SK-MEL-5 (cell line): ENCODE data around the gene INPP4B. TPM values are rescaled to one million over a fixed set of nuclear protein-coding genes. Genes with fewer than 3 reads are reported as not detected.
"Not testable (repeated sequence)": the region's sequence is repeated elsewhere in the genome, so short reads cannot be mapped to it uniquely, and the experiment has no call there.

Experiments
- DNase-seq: peaks from one replicate; pipeline ENCODE4 v3.0.0-alpha.2; 2016; ENCODE audit warnings: low read depth, low spot score
- in situ Hi-C: cut with HindIII; loops from 2 replicates; pipeline ENCODE4 v1.10.0; 2016; ENCODE audit warnings: low sequenced_read_pairs, high pct_unique_total_duplicates, low pct_unique_long_range_greater_than_20kb
- total RNA-seq: library from RNA; depleted of rRNA; stranded (reverse); fragments of >200 nt; shearing (Covaris generic); gene quantifications from 2 replicates; pipeline ENCODE4 v1.2.3, GENCODE V29; 2014

The INPP4B gene
- total RNA-seq, 1 experiment from 2014 or later = 161 TPM

DNA sequence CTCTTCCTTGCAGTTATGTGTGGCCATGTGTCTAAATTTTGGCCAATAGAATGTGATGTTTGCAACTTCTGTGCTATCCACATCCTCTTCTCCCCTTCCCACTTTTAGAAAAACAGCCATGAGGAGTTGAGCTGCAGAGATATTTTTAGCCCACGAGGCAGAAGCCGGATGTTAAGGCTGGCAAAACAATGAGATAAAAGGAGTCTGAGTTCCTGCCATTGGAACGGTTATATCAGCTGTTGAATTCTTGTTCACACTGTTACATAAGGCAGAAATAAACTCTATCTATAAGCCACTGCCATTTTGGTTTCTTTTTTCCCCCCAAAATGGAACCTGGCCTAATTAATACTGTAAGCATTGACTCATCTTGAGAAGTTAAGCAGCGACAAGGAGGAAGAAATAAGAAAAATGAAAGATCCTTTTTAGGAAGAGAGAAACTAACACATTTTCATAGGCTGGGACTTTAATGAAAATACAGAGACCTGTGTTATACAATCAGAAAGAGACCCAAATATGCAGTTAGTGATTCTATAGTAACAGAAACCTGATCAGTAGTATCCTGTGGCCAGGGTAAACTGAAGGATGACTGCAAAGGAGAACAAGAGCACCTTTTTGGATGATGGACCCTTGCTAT, 200.5 kb downstream of the INPP4B start:
- DNase-seq = peak; percentile 4
- in situ Hi-C loops = no loop called here

DNA sequence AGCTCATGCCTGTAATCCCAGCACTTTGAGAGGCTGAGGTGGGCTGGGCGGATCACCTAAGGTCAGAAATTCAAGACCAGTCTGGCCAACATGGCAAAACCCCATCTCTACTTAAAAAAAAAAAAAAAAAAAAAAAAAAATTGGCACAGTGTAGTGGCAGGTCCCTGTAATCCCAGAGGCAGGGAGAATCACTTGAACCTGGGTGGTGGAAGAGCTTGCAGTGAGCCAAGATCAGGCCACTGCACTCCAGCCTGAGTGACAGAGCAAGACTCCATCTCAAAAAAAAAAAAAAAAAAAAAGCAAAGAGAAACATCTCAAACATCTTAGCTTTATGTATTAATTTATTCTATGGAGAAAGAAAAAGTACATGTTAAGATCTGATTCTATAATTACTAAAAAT, 201.5 kb downstream of the INPP4B start:
- DNase-seq, in situ Hi-C loops: not testable (repeated sequence)

DNA sequence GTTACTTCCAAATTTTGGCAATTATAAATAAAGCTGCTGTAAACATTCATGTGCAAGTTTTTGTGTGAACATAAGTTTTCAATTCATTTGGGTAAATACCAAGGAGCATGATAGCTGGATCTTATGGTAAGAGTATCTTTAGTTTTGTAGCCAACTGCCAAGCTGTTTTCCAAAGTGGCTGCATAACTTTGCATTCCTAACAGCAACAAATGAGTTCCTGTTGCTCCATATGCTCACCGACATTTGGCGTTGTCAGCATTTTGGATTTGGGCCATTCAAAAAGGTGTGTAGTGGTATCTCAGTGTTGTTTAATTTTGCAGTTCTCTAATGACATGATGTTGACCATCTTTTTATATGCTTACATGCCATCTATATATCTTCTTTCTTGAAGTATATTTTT, 208.5 kb downstream of the INPP4B start:
- in situ Hi-C loops = no loop called here
- no peak for DNase-seq

DNA sequence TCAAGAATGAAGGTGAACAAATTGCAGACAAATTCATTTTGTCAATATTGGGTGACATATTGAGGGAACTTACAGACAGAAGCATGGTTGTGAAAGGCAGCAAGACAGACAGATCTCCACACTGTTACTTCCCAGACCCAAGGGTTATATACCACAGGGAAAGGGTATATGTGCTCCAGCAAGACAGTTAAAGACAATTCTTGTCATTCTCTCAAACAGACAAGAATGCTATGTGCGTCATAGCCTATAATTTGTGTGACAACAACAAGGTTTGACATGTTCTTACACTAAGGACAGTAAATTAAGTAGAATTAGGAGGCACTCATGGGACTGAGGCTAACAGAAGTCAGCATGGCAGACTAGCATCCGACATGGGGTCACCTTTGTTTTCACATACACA, 214.3 kb downstream of the INPP4B start:
- DNase-seq = peak; percentile 83
- in situ Hi-C loops = no loop called here

DNA sequence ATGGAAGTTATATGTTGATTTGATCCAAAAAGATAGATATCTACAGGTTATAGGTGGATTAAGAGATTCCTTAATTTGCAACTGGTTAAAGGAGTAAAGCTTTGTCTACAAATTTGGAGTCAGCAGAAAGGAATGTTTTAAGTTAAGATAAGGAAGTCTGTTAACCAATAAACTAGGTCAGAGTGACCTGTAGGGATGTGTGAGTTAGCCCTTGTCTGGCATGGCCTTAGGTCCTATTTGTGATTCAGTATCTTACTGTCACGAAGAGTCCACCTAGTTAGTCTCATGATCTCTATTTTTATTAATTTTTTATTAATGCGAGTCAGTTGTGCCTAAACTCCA, 230.8 kb downstream of the INPP4B start:
- in situ Hi-C loops = no loop called here
- no peak for DNase-seq

DNA sequence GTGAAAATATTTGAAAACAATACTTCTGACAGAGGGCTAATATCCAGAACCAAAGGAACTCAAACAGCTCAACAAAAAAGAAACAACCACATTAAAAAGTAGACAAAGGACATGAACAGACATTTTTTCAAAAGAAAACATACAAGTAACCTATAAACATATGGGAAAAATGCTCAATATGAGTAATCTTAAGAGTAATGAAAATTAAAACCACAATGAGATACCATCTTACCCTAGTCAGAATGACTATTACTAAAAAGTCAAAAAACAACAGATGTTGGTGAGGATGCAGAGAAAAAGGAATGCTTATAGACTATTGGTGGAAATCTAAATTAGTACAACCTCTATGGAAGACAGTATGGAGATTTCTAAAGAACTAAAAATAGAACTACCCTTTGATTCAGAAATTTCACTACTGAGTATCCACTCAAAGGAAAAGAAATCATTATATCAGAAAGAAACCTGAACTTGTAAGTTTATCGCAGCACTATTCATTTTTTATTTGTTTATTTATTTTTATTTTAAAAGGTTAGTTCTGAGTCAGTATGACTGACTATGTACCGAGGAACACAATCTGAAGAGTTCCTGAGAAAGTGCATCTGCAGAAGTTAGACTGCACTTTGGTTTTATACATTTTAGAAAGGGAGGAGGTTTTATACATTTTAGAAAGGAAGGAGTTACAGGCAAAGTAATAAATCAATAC, 231.3 kb downstream of the INPP4B start:
- no peak for DNase-seq
- in situ Hi-C loops = no loop called here

DNA sequence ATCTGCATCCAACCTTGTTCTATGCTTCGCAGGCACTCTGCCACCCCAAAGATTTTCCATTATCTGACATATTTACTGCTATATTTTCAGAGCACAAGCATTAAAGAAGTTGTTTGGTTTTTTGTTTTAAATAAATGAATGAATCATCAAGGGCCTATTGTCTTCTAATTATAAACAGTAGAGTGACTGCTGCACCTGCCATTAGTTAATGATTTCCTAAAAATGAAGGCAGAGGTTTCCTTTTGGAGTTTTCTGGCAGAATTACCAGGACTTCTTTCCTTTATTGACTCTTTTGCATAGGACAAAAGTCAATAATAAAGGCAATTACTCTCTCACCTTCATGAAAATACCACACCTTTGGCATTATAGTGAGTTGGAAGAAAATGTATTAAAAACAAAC, 238.1 kb downstream of the INPP4B start:
- DNase-seq = no peak
- in situ Hi-C loops = no loop called here

DNA sequence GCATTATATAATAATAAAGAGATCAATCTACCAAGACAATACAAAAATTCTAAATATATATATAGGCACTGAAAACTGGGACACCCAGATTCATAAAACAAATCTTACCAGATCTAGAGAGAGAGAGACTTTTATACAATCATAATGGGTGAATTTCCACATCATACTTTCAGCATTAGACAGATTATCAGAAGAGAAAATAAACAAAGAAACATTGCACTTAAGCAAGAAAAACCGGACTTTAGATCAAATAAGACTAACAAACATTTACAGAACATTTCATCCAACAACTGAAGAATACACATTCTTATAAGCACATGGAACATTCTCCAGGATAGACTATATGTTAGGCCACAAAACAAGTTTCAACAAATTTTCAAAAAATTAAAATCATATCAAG, 245.1 kb downstream of the INPP4B start:
- in situ Hi-C loops = no loop called here

DNA sequence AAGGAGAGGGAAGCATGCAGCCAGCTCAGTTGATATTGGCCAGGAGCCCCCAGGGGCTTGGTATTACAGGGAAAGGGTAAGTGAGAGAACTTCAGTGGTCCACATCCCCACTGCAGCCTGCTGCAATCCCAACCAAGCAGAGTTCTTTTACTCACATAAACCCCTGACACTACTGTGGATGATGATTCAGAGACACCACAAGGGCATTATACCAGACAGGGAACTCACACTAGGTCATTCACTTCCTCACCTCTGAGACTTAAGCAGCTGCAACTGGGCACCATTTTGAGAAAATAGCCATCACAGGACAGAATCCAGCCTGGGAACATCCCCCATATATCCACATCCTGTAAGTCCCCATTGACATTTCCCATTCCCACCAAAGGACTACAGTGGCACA, 248.0 kb downstream of the INPP4B start:
- in situ Hi-C loops = no loop called here
- no peak for DNase-seq

More for the DNA sequence above, 245.1 kb downstream of the INPP4B start:
- no peak for DNase-seq

DNA sequence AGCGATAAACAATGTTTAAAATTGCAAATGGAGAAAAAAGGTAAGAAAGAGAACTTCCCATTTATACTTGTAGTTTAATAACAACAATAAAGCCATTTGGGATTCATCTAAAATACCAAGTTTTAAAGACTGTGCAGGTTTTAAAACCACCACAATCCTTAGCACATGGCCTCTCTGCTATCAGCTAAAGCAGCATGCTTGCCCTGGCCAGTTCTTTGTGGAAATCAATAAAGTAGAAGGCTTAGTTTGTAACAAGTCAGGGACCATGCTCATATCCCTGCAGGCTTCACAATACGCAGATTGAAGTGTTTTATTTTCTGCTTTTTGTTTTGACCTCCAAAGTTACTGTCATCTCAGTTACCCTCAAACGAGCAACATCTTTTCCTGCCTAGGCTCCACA, 249.5 kb downstream of the INPP4B start:
- DNase-seq = no peak
- in situ Hi-C loops = no loop called here

DNA sequence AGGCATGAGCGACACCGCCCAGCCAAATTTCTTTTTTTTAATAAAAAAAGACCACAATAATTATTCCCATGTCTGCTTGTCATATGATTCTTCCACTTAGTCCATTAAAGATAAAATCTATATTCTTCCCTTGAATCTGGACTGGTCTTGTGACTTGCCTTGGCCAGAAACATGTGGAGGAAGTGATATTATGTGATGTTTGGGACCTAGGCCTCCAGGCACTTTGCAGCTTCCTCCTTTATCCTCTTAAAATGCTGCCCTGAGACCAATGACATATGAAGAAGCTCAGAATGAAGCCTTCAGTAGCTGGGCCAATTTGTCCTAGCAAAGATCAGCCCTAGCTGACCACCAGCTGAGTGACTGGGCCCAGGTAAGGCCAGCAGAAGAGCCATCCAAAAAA, 250.0 kb downstream of the INPP4B start:
- in situ Hi-C loops = no loop called here
- DNase-seq = peak; percentile 22

DNA sequence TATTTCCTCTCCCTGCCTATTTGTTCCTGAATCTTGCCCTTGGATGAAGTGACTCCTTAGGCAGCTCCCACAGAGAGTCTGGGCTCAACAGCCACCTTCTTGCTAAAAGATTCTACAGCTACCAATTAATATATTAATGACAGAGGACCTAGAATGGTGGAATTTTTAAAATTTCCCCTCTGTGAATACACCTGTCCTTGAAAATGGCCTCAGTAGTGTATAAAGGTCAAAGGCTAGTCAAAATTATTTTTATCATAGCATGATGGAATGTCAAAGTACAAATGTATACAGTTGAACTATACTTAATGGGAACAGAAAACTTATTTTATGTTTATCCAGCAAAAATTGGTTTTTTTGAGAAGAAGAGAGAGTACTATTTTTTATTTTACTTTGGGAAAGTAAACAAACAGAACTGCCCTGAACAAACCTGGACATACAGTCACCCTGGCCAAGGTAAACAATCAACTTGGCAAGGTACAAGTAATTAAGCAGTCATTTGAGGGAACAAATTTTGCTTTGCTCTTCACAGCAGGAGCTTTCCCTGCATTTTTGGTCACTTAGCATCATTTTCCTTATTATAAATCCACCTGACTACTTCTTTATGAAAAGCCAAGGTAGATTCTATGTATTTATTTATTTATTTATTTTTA, 250.8 kb downstream of the INPP4B start:
- DNase-seq = no peak
- in situ Hi-C loops = no loop called here

DNA sequence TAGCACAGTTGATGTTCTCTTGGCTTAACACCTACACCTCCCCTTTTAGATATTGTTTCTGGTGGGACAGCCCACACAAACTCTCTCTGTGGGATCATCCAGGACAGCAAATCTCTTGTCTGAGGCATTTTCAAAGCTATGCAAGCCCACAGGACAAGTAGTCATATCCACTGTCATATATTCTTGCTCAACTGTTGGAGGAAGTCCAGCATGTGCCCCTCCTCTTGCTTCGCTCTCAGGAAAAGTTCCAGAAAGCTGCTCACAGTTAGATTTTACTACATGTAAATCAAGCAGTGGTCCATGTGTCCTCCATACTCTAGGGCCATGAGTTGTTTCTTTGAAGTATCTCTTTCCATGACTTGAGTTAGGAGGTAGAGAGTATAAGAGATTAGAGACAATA, 260.7 kb downstream of the INPP4B start:
- DNase-seq = no peak
- in situ Hi-C loops = no loop called here

DNA sequence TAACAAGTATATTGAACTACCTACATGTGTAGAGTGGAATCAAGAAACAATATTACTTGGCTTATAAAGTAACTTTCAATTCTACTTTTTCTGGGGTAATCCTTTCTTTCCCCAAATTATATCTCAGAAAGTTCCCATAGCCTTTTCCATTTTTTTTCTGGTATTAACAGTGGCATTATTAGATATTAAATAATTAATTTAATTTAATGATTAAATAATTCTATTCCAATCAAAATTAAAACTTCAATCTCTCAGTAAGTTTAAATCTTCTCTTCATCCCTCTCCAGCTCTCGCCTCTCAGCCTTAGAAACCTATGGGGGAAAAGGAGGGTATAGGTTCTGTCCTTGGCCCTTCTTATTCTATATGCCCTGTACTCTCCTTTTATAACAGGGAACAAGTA, 262.4 kb downstream of the INPP4B start:
- in situ Hi-C loops = no loop called here
- DNase-seq = no peak

DNA sequence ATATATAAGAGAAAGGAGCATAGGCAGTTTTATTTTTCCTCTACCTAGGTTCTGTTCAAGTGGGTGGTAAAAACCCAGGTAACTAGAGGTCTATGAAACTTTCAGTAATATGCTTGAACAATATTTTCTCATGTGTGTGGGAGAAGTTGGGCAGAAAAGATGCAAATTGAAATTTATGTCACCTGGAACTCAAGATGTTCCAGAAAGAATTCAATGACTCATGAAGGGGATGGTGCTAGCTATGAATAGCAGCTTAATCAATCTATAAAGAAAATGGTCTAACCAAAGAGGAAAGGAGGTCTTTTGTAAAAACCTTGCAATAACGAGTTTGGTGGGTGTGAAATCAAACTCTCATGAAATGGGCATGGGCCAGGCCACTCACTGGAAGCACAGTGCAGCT, 263.8 kb downstream of the INPP4B start:
- no peak for DNase-seq
- in situ Hi-C loops = no loop called here

DNA sequence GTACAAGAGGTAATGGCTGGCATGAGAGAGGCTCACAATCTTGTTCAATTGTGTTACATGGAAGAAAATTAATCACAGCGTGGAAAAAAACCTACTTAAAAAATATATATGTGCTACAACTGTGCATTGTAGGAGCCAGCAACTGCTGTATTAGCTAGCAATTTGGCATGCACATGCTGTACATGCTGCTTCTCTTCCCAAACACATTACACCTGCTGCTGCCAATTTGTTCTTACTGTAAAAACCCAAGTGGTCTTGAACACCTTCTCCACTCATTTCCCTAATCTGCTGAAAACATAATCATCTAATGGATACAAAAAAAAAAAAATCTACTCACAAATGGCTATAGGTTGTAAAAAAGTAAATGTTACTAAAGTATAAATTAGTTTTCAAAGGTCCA, 264.2 kb downstream of the INPP4B start:
- no peak for DNase-seq
- in situ Hi-C loops = no loop called here

DNA sequence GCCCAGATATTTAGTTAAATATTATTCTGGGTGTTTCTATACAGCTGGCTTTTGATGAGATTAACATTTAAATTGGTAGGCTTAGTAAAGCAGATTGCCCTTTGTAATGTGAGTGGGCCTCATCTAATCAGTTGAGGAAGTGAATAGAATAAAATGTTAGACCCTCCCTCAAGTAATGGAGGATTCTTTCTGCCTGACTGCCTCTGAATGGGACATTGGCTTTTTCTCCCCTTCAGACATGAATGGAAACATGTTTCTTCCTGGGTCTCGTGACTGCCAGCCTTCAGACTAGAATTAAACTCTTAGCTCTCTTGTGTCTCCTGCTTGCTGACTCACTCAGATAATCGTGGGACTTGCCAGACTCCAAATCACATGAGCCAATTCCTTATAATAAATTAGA, 266.7 kb downstream of the INPP4B start:
- DNase-seq = peak; percentile 32

DNA sequence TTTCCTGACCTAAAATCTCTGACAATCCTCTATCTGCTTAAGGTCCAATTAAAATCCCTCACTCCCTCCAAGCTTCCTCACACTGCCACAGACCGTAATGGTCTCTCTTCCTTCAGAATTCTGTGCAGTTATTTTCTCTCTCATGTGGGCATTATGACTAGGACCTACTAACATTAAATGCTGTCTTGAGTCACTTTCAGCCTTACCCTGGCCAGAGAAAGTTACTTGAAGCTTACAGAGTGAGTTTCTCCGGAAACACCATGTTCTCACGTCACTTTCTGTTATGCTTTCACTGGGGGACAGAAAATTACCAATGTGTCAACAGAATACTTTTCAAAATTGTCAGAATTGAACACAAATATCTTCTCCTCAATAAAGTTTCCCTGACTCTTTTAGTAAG, 271.8 kb downstream of the INPP4B start:
- in situ Hi-C loops = no loop called here
- DNase-seq = no peak

More for the DNA sequence above, 266.7 kb downstream of the INPP4B start:
- in situ Hi-C loops = no loop called here

DNA sequence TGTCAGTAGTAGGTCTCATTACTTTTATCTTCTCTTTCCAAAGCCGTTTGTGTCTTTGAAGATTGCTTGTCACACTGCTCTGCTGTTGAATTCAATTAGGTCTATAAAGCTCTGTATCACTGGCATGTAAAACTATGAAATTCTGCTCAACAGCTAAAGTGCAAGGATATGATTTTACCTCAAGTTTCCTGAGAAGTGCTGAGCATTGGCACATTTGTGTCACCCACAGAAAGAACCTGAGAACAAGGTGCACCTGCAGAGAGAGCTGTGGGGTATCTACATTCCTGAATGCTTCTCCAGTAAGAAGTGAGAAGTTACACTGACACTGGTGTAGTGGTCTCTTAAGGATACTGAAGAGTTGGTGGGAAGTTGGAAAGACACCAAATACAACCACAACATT, 274.0 kb downstream of the INPP4B start:
- no peak for DNase-seq
- in situ Hi-C loops = no loop called here
